Keratinocyte (primary cell): ENCODE results near the gene CBFA2T3. TPM values are rescaled to one million over a fixed set of nuclear protein-coding genes. Genes with fewer than 3 reads are reported as not detected.
"Not testable (repeated sequence)": the region's sequence is repeated elsewhere in the genome, so short reads cannot be mapped to it uniquely, and the experiment has no call there.

ENCODE experiments used
- DNase-seq: peaks from one replicate; pipeline ENCODE4 v3.0.0-alpha.2; 2011; ENCODE audit warnings: low read depth, missing footprints, low spot score
- FAIRE-seq: peaks from 2 replicates; lab custom pipeline; 2011; peaks lifted over from hg19 to GRCh38; lab: Jason Lieb, UNC
- H2AFZ ChIP-seq: 2 replicates; pipeline ENCODE4 v1.6.0; 2012; ENCODE audit warnings: low read length, control low read depth, inconsistent platforms; ENCODE audit not compliant: control insufficient read depth
- H3K27ac ChIP-seq: 2 replicates; pipeline ENCODE4 v1.5.1; 2011; ENCODE audit warnings: low read length; ENCODE audit not compliant: control insufficient read depth, insufficient read depth
- H3K27me3 ChIP-seq: 3 replicates; pipeline ENCODE4 v1.6.0; 2011; ENCODE audit warnings: low read length; ENCODE audit not compliant: control insufficient read depth, insufficient read depth; ENCODE audit errors: extremely low read depth
- H3K36me3 ChIP-seq, 2 experiments: 2 replicates in 1 of 2; 3 replicates in 1 of 2; pipeline ENCODE4 v1.5.1; 2011; ENCODE audit warnings: low read length in 2 of 2, mild to moderate bottlenecking in 1 of 2; ENCODE audit not compliant: control insufficient read depth in 2 of 2, insufficient read depth in 2 of 2; ENCODE audit errors: extremely low read depth in 1 of 2
- H3K4me1 ChIP-seq: 3 replicates; pipeline ENCODE4 v1.5.1; 2011; ENCODE audit warnings: low read length; ENCODE audit not compliant: control insufficient read depth, insufficient read depth; ENCODE audit errors: extremely low read depth
- H3K4me2 ChIP-seq: 3 replicates; pipeline ENCODE4 v1.6.0; 2011; ENCODE audit warnings: low read depth, low read length; ENCODE audit not compliant: control insufficient read depth, insufficient read depth; ENCODE audit errors: extremely low read depth
- H3K4me3 ChIP-seq, 3 experiments: fragments of 200-600 bp in 1 of 3; sonication (generic) in 1 of 3; 2 replicates in 2 of 3; 3 replicates in 1 of 3; pipeline ENCODE4 v1.5.1; 2011 to 2016; ENCODE audit warnings: low read length in 3 of 3, mild to moderate bottlenecking in 3 of 3, control low read depth in 2 of 3, inconsistent platforms in 1 of 3, low read depth in 1 of 3, mixed read lengths in 1 of 3, mixed run types in 1 of 3, moderate library complexity in 1 of 3; ENCODE audit not compliant: control insufficient read depth in 2 of 3, insufficient read depth in 2 of 3; ENCODE audit errors: extremely low read depth in 1 of 3
- H3K79me2 ChIP-seq: 2 replicates; pipeline ENCODE4 v1.6.0; 2012; ENCODE audit warnings: low read length; ENCODE audit not compliant: control insufficient read depth, insufficient read depth
- H3K9ac ChIP-seq: 3 replicates; pipeline ENCODE4 v1.6.0; 2011; ENCODE audit warnings: low read length; ENCODE audit not compliant: control insufficient read depth, insufficient read depth; ENCODE audit errors: extremely low read depth
- H3K9me1 ChIP-seq: 3 replicates; pipeline ENCODE4 v1.6.0; 2011; ENCODE audit warnings: low read length; ENCODE audit not compliant: control insufficient read depth, insufficient read depth; ENCODE audit errors: extremely low read depth
- H3K9me3 ChIP-seq: 2 replicates; pipeline ENCODE4 v1.5.1; 2012; ENCODE audit warnings: low read depth, low read length; ENCODE audit not compliant: control insufficient read depth
- H4K20me1 ChIP-seq: 3 replicates; pipeline ENCODE4 v1.6.0; 2011; ENCODE audit warnings: low read length; ENCODE audit not compliant: control insufficient read depth, insufficient read depth; ENCODE audit errors: extremely low read depth
- CTCF ChIP-seq, 3 experiments: IDR thresholded peaks in 1 of 3; conservative IDR thresholded peaks in 1 of 3; optimal IDR thresholded peaks in 1 of 3; 2 replicates in 2 of 3; 3 replicates in 1 of 3; pipeline versions ENCODE3 to v1.5.1; 2011; ENCODE audit warnings: low read length in 3 of 3, mild to moderate bottlenecking in 3 of 3, moderate library complexity in 2 of 3, control low read depth in 1 of 3, inconsistent platforms in 1 of 3; ENCODE audit not compliant: insufficient read depth in 2 of 3; ENCODE audit errors: extremely low read depth in 1 of 3
- EZH2 ChIP-seq: IDR thresholded peaks from one replicate; pipeline ENCODE4 v1.6.1; 2012; ENCODE audit warnings: inconsistent platforms, mild to moderate bottlenecking, low read length, moderate library complexity
- dilution Hi-C: fragments of 300-500 bp; cut with MboI; formaldehyde crosslinking; loops from one replicate; pipeline ENCODE4 v1.7.0; 2020; ENCODE audit warnings: low sequenced_read_pairs; ENCODE audit not compliant: extremely low pct_ligation_motif_present
- polyA plus RNA-seq, 5 experiments: library from polyadenylated mRNA; depleted of rRNA in 3 of 5; stranded (reverse) in 3 of 5; stranded (forward) in 1 of 5; unstranded in 1 of 5; fragments of >200 nt; gene quantifications; 1 replicate in 1 of 5; 2 replicates in 3 of 5; 3 replicates in 1 of 5; pipeline versions ENCODE4 v1.2.1 to v1.2.3, GENCODE V29; 2011 to 2012; ENCODE audit warnings: missing spikeins in 2 of 5, low read depth in 1 of 5, low replicate concordance in 1 of 5

The CBFA2T3 gene
- polyA plus RNA-seq, 1 donor (not counting 4 experiments of a cell fraction or from before 2014, with no cell fraction given): 0.08 TPM

GRCh38 chr16:89010210-89010925, 33.4 kb upstream of the CBFA2T3 start:
- FAIRE-seq (no peak), DNase-seq (no peak)
- Histone ChIP-seq H4K20me1 (no peaks in the 10 kb centered on the region), H3K4me2 (no peak overlapping the region), H3K27ac (no peak overlapping the region), H3K79me2 (no peaks in the 10 kb centered on the region), H3K9ac (no peak overlapping the region), H3K9me1 (no peaks in the 10 kb centered on the region), H3K9me3 (no peaks in the 10 kb centered on the region), H2AFZ (no peak overlapping the region), H3K27me3 (no peaks in the 10 kb centered on the region), H3K4me3 (no peak overlapping the region), H3K4me1 (no peaks in the 10 kb centered on the region), H3K36me3 (no peaks in the 10 kb centered on the region)
- TF ChIP-seq CTCF (optimal IDR thresholded peaks at IDR 0.05 in 1 of 3, IDR thresholded peaks at IDR 0.05 in 1 of 3, conservative IDR thresholded peaks at IDR 0.05 in 1 of 3; ENCODE audit: extremely low read depth in 1 of 3, insufficient read depth in 2 of 3, low read length in 3 of 3): no peak
- no peak for TF ChIP-seq EZH2
- dilution Hi-C loops: no loop called here

GRCh38 chr16:89009343-89010209, 32.6 kb upstream of the CBFA2T3 start:
- H3K36me3 ChIP-seq: no peaks in the 10 kb centered on the region
- H4K20me1 ChIP-seq: no peaks in the 10 kb centered on the region
- no peak overlapping the region for H3K27ac ChIP-seq
- H3K4me1 ChIP-seq: no peaks in the 10 kb centered on the region
- H3K27me3 ChIP-seq: no peaks in the 10 kb centered on the region
- H3K9ac ChIP-seq: no peak overlapping the region
- no peak overlapping the region for H2AFZ ChIP-seq
- no peaks in the 10 kb centered on the region for H3K9me1 ChIP-seq
- no peak for DNase-seq
- H3K79me2 ChIP-seq: no peaks in the 10 kb centered on the region
- dilution Hi-C loops: no loop called here
- H3K4me3 ChIP-seq: no peak overlapping the region
- TF ChIP-seq CTCF (optimal IDR thresholded peaks at IDR 0.05 in 1 of 3, IDR thresholded peaks at IDR 0.05 in 1 of 3, conservative IDR thresholded peaks at IDR 0.05 in 1 of 3; ENCODE audit: extremely low read depth in 1 of 3, insufficient read depth in 2 of 3, low read length in 3 of 3) (no peak), EZH2 (no peak)
- FAIRE-seq: no peak
- H3K4me2 ChIP-seq: no peak overlapping the region
- no peaks in the 10 kb centered on the region for H3K9me3 ChIP-seq

- DNase-seq, H3K36me3 ChIP-seq, H4K20me1 ChIP-seq, FAIRE-seq, H3K9ac ChIP-seq, H3K4me2 ChIP-seq, H2AFZ ChIP-seq, H3K27me3 ChIP-seq, H3K4me1 ChIP-seq, H3K9me1 ChIP-seq, H3K4me3 ChIP-seq, H3K9me3 ChIP-seq, H3K27ac ChIP-seq, H3K79me2 ChIP-seq, dilution Hi-C loops: not testable (repeated sequence)
These were observed 31.8 kb upstream of the CBFA2T3 start for GRCh38 chr16:89008796-89009195.
